ENCODE results near the gene SCN8A.

SCN8A gene

GRCh38 chr12:51675071-51675803 is 84.2 kb downstream of the SCN8A start:
- no peak for DNase-seq

DNA sequence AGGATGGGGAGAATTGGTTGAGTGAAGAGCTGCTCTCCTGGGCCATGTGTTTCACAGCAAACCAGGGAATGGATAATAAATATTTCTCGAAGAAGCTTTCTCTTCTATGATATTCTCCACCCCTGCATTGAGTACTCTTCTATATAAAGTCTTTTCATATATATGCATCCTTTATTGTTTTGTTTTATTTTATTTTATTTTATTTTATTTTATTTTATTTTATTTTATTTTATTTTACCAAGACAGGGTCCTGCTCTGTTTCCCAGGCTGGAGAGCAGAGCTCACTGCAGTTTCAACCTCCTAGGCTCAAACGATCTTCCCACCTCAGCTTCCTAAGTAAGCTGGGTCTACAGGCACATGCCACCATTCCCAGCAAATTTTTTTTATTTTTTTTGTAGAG is 85.8 kb downstream of the SCN8A start:
- no peak for DNase-seq

- no peak for DNase-seq
These were observed 86.4 kb downstream of the SCN8A start for GRCh38 chr12:51677284-51677968.

- peak; percentile 3 for DNase-seq
These were observed 87.2 kb downstream of the SCN8A start for GRCh38 chr12:51678086-51678724.

- DNase-seq = no peak
These were observed 91.9 kb downstream of the SCN8A start for GRCh38 chr12:51682981-51683380.

GRCh38 chr12:51683763-51684357 is 92.8 kb downstream of the SCN8A start:
- DNase-seq = no peak

- DNase-seq = no peak
These were observed 95.7 kb downstream of the SCN8A start for GRCh38 chr12:51686727-51687126.

DNA sequence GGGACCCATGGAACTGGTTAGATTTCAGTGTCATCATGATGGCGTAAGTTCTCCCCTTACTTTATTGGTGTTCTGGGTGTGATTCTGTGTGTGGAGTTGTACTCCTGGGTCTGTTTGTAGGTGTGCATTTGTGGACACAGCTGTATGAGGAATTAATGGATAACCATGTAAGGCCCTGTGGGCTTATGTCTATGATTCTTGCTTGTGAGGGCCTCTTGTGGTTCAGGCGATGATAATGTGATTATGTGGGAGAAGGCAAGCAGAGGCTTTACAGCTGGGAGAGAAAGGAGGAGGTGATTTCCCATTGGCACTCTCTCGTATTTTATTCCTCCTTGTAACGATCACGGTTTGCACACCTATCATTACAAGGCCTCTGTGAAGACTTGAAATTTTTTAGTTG is 96.1 kb downstream of the SCN8A start:
- DNase-seq = no peak

DNA sequence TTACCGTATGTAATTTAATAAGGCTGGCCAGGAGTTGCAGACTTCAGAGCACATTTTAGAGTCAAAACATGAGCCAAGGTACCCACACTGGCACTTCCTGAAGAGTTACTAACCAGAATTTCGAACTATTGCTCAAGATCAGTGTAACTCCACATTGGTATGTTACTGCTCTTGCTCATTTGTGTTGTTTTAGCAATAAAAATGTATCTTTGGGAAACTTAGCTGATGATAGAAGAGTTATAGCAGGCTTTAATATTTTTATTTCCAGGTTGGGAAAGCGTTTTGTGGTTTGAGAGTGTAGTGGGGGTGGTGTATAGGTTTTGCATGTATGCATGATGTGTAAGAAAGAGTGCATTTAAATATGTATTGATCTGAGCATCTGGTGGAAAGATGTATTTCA is 96.6 kb downstream of the SCN8A start:
- DNase-seq = no peak

DNA sequence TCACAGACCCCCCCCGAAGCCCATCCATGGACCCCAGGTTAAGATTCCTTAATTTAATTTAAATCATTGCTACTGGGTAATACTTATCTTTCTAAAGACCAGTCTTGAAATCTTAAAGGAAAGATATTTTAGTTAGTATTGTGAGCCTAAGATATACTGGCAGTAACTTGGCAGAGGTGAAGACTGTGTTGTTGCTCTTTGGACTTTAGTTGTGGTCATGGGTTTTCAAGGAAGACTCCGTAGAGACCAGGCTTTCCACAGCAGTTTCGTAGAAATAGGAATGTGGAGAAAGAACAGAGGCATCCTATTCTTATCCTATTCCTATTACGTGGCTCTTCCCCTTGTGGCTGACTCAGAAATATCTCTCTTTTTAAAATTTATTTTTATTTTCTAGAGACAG is 99.0 kb downstream of the SCN8A start:
- DNase-seq = no peak

DNA sequence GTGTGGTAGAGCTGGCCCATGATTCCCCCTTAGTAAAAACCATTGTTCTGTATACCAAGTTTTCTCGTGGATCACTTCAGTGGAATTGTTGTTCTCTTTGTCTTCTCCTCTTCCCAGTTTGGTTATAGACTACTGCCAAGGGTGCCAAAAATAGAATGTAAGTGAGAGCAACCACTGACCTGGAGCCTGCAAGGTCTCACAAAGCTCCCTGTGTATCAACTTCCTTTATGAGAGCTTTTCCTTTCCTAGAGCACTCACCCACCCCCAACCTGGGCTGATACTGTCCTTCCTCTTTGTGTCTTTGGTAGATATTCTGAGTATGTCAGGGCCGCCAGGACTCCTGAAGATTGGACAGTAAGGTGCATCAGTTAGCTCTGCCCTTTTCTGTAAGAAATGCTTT is 101.0 kb downstream of the SCN8A start:
- DNase-seq = no peak

DNA sequence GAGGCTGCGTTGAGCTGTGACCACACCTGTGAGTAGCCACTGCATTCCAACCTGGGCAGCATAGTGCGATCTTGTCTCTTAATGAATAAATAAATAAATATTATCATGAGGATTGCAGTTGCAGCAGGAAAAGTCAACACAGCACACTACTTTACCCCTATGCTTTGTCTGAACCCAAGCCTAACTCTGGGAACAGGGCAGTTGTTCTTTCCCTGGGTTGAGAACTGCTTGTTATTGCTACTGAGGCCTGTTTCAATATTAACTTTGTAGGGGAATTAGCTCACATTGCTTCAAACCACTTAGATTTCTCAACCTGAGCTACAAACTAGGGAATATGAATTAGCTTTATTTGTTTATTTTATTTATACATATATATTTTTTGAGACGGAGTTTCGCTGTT is 102.5 kb downstream of the SCN8A start:
- no peak for DNase-seq

DNA sequence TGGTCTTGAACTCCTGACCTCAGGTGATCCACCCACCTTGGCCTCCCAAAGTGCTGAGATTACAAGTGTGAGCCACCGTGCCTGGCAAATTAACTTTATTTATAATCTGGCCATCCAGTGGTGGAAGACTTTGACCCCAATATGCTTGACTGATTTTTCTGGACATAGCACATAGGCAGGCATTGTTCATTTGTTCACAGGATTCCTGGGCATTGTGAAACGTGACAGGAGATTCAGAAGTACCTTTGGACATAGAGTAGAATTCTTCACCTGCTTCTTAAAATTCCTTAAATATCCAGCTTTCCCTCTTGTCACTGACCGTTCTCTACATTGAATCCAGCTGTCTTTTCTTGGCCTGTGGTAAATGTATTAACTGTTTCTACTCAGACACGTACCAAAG is 103.1 kb downstream of the SCN8A start:
- DNase-seq = no peak

- no peak for DNase-seq
These were observed 104.4 kb downstream of the SCN8A start for GRCh38 chr12:51695241-51696010.

- DNase-seq = no peak
These were observed 108.2 kb downstream of the SCN8A start for GRCh38 chr12:51699219-51699618.

DNA sequence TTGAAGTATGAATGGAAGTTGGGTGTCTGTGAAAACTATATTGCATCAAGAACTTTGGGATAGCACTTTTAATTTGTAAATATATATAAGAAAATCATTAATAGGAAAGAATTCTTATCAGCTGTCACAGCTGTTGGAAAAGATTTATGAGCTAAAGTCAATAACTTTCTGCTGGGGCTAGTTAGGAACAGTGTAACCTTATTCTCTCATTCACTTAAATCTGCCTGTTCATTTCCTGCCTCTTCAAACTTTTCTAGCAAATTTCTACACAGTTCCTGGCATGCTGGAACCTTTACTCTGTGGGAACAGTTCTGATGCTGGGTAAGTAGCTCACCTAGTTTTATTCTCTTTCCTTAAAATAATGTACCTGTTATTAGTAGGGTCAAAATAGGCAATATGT is 109.9 kb downstream of the SCN8A start:
- DNase-seq = no peak

- no peak for DNase-seq
These were observed 111.6 kb downstream of the SCN8A start for GRCh38 chr12:51702587-51702986.

DNA sequence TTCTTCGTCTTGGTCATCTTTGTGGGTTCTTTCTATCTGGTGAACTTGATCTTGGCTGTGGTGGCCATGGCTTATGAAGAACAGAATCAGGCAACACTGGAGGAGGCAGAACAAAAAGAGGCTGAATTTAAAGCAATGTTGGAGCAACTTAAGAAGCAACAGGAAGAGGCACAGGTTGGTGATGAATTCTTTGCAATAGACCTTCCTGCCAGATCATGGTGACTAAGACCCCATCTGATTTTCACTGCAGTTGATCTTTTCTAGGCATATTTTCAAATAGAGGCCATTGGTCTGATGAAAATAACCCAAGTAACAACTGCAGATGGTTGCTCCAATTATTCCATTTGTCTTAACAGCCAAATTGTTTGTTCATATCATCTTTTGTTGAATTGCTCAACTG is 114.4 kb downstream of the SCN8A start:
- no peak for DNase-seq

DNA sequence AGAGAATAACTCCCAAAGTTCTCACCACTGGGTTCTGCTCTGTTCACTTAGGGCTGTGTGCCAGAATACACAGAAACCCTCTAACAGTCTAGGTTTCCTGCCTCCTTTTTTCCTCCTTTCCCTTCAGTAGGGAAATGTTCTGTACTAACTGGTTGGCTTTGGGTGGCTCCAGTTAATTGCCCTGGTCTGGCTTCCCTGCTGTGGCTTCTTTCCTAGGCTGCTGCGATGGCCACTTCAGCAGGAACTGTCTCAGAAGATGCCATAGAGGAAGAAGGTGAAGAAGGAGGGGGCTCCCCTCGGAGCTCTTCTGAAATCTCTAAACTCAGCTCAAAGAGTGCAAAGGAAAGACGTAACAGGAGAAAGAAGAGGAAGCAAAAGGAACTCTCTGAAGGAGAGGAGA is 115.2 kb downstream of the SCN8A start:
- DNase-seq = no peak

- no peak for DNase-seq
These were observed 123.6 kb downstream of the SCN8A start for GRCh38 chr12:51714666-51715065.

- DNase-seq = no peak
These were observed 126.4 kb downstream of the SCN8A start for GRCh38 chr12:51717326-51717925.

- DNase-seq = peak; percentile 25
These were observed 130.4 kb downstream of the SCN8A start for GRCh38 chr12:51721282-51721940.

Measured in activated gamma-delta T cell treated with Interleukin-2 at 50 U/mL for 16 hours (primary cell).